ENCODE measurements around the gene COL27A1. TPM values are rescaled to one million over a fixed set of nuclear protein-coding genes. Genes with fewer than 3 reads are reported as not detected.

The COL27A1 gene
- total RNA-seq, 1 donor from 2014 or later: 8.9 TPM

DNA sequence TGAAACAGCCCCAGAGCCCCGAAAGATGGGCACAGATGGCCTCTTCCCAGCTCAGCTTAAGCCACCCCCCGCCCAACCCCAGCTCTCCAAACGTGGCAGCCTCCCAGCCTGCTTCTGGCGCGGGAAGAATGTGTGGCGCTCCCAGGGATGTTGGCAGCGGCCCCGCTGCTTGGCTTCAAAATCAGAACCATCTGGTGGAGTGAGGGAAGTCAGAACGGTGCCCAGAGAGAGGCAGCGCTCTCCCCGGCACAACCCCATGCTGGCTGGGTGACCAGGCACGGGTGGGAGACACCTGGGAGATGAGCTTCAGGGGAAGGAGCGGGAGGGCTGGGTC, 94.9 kb downstream of the COL27A1 start:
- peaks cover 0 to 4% (median 0%) of the 10 kb centered on the region in 3 donors for H3K27me3 ChIP-seq (ENCODE audit: control insufficient read depth in 3 of 3, insufficient read depth in 3 of 3, low read length in 3 of 3)
- H3K36me3 ChIP-seq (ENCODE audit: control insufficient read depth in 3 of 3, insufficient read depth in 3 of 3, low read length in 3 of 3): no peaks in the 10 kb centered on the region
- no peaks in the 10 kb centered on the region for H3K9me3 ChIP-seq (ENCODE audit: control insufficient read depth in 3 of 3, low read length in 3 of 3)
- peak overlapping the region; percentile 42 for H3K27ac ChIP-seq (ENCODE audit: low read depth, low read length)
- peak overlapping the region; percentile 26 to 52 (median 27) for H3K4me3 ChIP-seq (ENCODE audit: low read length in 3 of 3)
- peaks cover 34 to 39% (median 39%) of the 10 kb centered on the region in 3 donors for H3K4me1 ChIP-seq (ENCODE audit: control insufficient read depth in 3 of 3, insufficient read depth in 3 of 3, low read length in 3 of 3)
- peak overlapping the region in 2 of 3 donors; percentile 57 to 68 for H3K9ac ChIP-seq (ENCODE audit: low read depth in 1 of 3, low read length in 3 of 3)

DNA sequence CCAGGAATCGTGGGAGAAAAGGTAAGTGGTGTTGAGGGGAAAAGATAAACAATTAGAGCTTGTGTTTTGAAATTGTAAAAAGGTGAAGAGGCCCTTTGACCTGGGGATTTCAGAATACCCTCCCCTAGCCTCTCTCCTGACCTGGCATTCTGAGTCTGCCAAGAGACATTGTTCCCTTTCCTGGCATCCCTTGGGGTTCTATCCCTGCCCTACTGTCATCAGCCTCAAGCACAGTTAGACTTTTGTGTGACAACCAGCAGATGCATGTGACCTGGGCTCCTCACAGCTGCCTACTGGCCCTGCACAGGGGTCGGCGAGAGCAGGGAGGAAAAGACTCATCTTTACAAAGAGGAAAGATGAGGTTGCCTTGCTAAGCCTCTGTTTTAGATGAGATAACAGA, 95.3 kb downstream of the COL27A1 start:
- Histone ChIP-seq H3K27me3 (ENCODE audit: control insufficient read depth in 3 of 3, insufficient read depth in 3 of 3, low read length in 3 of 3) (peaks cover 0 to 4% (median 0%) of the 10 kb centered on the region in 3 donors), H3K4me1 (ENCODE audit: control insufficient read depth in 3 of 3, insufficient read depth in 3 of 3, low read length in 3 of 3) (peaks cover 34 to 39% (median 39%) of the 10 kb centered on the region in 3 donors), H3K27ac (ENCODE audit: low read depth, low read length) (peak overlapping the region; percentile 42), H3K9me3 (ENCODE audit: control insufficient read depth in 3 of 3, low read length in 3 of 3) (no peaks in the 10 kb centered on the region), H3K4me3 (ENCODE audit: low read length in 3 of 3) (peak overlapping the region in 2 of 3 donors; percentile 27 to 52), H3K36me3 (ENCODE audit: control insufficient read depth in 3 of 3, insufficient read depth in 3 of 3, low read length in 3 of 3) (no peaks in the 10 kb centered on the region), H3K9ac (ENCODE audit: low read depth in 1 of 3, low read length in 3 of 3) (peak overlapping the region in 2 of 3 donors; percentile 57 to 68)

DNA sequence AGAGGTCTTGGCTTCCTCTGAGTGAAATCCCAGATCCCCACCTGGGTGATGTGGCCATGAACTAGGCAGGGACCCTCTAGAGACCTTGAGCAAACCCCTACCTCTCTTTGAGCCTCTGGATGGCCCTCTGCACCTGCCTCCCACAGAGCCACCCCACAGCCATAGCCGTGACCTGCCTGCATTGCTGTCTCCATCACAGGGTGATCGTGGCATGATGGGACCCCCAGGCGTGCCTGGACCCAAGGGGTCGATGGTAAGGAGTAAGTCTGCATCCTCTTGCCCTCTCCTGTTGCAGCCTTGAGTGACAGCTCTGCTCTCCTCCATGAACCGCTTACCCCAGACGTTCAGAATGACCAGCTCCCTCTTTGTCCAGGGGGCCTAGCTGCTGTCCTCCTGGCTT, 97.1 kb downstream of the COL27A1 start:
- H3K4me1 ChIP-seq (ENCODE audit: control insufficient read depth in 3 of 3, insufficient read depth in 3 of 3, low read length in 3 of 3): peaks cover 27 to 36% (median 31%) of the 10 kb centered on the region in 3 donors
- no peaks in the 10 kb centered on the region for H3K9me3 ChIP-seq (ENCODE audit: control insufficient read depth in 3 of 3, low read length in 3 of 3)
- no peak overlapping the region for H3K27ac ChIP-seq (ENCODE audit: low read depth, low read length)
- H3K9ac ChIP-seq (ENCODE audit: low read depth in 1 of 3, low read length in 3 of 3): no peak overlapping the region
- no peaks in the 10 kb centered on the region for H3K36me3 ChIP-seq (ENCODE audit: control insufficient read depth in 3 of 3, insufficient read depth in 3 of 3, low read length in 3 of 3)
- H3K4me3 ChIP-seq (ENCODE audit: low read length in 3 of 3): no peak overlapping the region
- peaks cover 0 to 4% (median 0%) of the 10 kb centered on the region in 3 donors for H3K27me3 ChIP-seq (ENCODE audit: control insufficient read depth in 3 of 3, insufficient read depth in 3 of 3, low read length in 3 of 3)

DNA sequence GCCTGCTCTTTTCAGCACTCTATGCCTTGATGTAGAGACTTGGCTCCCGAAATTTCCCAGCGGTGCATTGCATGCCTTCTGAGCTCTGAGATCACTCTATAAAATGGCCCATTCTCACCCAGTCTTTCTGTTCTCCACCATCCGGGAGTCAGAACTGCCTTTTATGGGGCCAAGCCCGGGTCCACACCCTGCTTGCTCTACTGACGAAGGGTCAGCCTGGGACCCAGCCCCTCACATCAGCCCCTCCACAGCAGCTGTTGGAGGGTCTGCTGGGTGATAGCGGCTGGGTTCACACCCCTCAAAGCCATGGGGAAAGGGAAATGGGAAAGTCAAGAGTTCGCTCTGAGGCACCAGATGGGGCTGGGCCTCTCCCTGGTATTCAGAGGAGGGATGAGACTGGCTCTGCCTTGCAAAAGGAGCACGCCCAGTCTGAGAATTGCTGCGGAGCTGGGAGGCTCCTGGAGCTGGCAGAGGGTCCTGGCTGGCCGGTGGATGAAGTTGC, 101.5 kb downstream of the COL27A1 start:
- Histone ChIP-seq H3K4me3 (ENCODE audit: low read length in 3 of 3) (no peak overlapping the region), H3K36me3 (ENCODE audit: control insufficient read depth in 3 of 3, insufficient read depth in 3 of 3, low read length in 3 of 3) (no peaks in the 10 kb centered on the region), H3K9me3 (ENCODE audit: control insufficient read depth in 3 of 3, low read length in 3 of 3) (no peaks in the 10 kb centered on the region), H3K4me1 (ENCODE audit: control insufficient read depth in 3 of 3, insufficient read depth in 3 of 3, low read length in 3 of 3) (peaks cover 0 to 9% (median 7%) of the 10 kb centered on the region in 3 donors), H3K27me3 (ENCODE audit: control insufficient read depth in 3 of 3, insufficient read depth in 3 of 3, low read length in 3 of 3) (peaks cover 0 to 4% (median 0%) of the 10 kb centered on the region in 3 donors), H3K27ac (ENCODE audit: low read depth, low read length) (no peak overlapping the region), H3K9ac (ENCODE audit: low read depth in 1 of 3, low read length in 3 of 3) (no peak overlapping the region)

DNA sequence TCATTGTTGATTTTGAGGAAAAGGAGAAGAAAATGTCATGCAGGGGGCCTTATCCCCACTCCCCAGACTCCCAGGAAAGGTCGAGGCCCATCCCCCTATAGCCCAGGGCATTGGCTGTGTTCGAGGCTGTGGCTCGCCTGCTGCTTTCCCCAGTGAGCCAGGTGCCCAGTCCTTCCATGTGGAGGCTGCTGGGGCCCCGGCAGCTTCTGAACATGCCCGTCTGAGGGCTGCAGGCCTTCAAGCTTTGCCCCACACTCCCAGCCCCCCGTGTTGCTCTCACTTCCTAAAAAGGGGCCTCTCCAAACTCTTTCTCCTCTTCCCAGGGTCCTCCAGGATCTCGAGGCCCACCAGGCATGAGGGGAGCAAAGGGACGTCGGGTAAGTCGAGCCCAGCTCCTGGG, 102.9 kb downstream of the COL27A1 start:
- Histone ChIP-seq H3K27ac (ENCODE audit: low read depth, low read length) (no peak overlapping the region), H3K27me3 (ENCODE audit: control insufficient read depth in 3 of 3, insufficient read depth in 3 of 3, low read length in 3 of 3) (no peaks in the 10 kb centered on the region), H3K9me3 (ENCODE audit: control insufficient read depth in 3 of 3, low read length in 3 of 3) (no peaks in the 10 kb centered on the region), H3K4me3 (ENCODE audit: low read length in 3 of 3) (no peak overlapping the region), H3K4me1 (ENCODE audit: control insufficient read depth in 3 of 3, insufficient read depth in 3 of 3, low read length in 3 of 3) (peaks cover 0 to 13% (median 12%) of the 10 kb centered on the region in 3 donors), H3K9ac (ENCODE audit: low read depth in 1 of 3, low read length in 3 of 3) (no peak overlapping the region), H3K36me3 (ENCODE audit: control insufficient read depth in 3 of 3, insufficient read depth in 3 of 3, low read length in 3 of 3) (no peaks in the 10 kb centered on the region)

DNA sequence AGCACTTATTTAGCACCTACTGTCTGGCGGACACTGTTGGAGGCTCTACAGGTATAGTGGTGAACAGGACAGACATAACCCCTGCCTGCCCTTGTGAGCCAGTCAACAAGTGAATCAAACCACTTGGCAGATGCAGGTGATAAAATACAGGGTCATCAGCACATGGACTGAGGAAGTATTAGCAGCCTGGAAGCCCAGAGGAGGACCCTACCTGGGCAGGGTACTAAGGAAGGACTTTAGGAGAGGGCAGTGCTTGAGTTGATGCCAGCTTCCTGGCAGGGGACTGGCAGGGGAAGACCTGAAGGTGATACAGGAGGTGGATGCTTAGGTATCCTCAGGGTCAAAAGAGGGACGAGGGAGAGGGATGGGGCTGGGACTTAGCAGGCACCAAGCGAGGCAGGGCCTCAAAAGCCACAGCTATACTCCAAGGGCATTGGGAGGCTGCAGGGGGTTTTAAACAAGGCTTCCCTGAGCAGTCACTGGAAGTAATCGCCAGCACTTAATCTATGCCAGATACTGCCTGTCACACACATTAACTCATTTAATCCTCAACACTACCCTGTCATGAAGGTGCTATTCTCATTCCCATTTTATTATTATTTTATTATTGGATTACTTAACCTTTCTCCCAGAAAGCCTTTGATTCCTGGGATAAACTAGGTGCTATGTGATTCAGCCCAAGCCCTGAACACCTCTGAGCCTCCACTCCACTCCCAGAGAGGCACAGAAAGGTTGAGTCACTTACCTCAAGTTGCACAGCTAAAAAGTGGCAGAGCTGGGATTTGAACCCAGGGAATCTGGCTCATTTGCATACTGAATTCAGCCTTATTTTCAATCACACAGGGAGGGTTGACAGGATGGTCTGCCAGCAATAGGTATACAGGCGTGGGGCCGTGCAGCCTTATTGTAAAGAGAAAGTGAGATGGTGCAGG, 103.8 kb downstream of the COL27A1 start:
- Histone ChIP-seq H3K4me1 (ENCODE audit: control insufficient read depth in 3 of 3, insufficient read depth in 3 of 3, low read length in 3 of 3) (peaks cover 0 to 13% (median 12%) of the 10 kb centered on the region in 3 donors), H3K9ac (ENCODE audit: low read depth in 1 of 3, low read length in 3 of 3) (no peak overlapping the region), H3K27ac (ENCODE audit: low read depth, low read length) (no peak overlapping the region), H3K36me3 (ENCODE audit: control insufficient read depth in 3 of 3, insufficient read depth in 3 of 3, low read length in 3 of 3) (no peaks in the 10 kb centered on the region), H3K27me3 (ENCODE audit: control insufficient read depth in 3 of 3, insufficient read depth in 3 of 3, low read length in 3 of 3) (no peaks in the 10 kb centered on the region), H3K4me3 (ENCODE audit: low read length in 3 of 3) (no peak overlapping the region), H3K9me3 (ENCODE audit: control insufficient read depth in 3 of 3, low read length in 3 of 3) (no peaks in the 10 kb centered on the region)

DNA sequence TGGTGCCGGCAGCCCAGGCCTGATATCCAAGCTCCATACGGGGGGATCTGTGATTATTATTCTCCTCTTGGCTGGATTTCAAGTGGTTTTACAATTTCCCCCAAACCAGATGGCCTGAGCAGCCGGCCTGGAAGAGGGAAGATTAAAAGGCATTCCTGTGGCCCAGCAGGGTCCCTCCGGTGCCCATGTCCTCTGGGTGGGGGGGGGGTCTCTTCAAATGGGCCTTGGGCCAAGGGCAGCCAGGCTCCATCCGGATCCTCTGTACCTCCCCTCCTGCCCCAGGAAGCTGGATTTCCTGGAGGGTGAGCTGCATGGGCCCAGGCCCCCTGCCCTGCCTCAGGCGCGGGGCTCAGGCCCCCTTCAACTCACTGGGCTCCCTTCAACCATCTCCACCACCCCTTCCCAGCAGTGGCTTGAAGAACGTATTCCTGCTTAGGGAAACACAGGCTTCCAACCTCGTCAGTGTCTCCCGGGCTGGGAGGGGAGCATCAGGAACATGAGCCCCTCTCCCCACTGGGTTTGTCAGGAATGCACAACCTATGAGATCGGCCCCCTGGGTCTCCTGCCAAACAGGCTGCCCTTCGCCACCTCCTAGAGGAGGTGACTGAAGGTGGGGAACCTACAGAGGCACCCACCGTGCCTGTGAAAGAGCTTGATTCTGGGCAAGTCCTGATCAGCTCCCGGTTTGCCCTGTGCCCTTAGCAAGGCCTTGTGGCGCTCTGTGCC, 104.6 kb downstream of the COL27A1 start:
- no peak overlapping the region for H3K4me3 ChIP-seq (ENCODE audit: low read length in 3 of 3)
- H3K36me3 ChIP-seq (ENCODE audit: control insufficient read depth in 3 of 3, insufficient read depth in 3 of 3, low read length in 3 of 3): no peaks in the 10 kb centered on the region
- H3K9ac ChIP-seq (ENCODE audit: low read depth in 1 of 3, low read length in 3 of 3): no peak overlapping the region
- H3K9me3 ChIP-seq (ENCODE audit: control insufficient read depth in 3 of 3, low read length in 3 of 3): no peaks in the 10 kb centered on the region
- peaks cover 0 to 13% (median 12%) of the 10 kb centered on the region in 3 donors for H3K4me1 ChIP-seq (ENCODE audit: control insufficient read depth in 3 of 3, insufficient read depth in 3 of 3, low read length in 3 of 3)
- H3K27me3 ChIP-seq (ENCODE audit: control insufficient read depth in 3 of 3, insufficient read depth in 3 of 3, low read length in 3 of 3): no peaks in the 10 kb centered on the region
- no peak overlapping the region for H3K27ac ChIP-seq (ENCODE audit: low read depth, low read length)

DNA sequence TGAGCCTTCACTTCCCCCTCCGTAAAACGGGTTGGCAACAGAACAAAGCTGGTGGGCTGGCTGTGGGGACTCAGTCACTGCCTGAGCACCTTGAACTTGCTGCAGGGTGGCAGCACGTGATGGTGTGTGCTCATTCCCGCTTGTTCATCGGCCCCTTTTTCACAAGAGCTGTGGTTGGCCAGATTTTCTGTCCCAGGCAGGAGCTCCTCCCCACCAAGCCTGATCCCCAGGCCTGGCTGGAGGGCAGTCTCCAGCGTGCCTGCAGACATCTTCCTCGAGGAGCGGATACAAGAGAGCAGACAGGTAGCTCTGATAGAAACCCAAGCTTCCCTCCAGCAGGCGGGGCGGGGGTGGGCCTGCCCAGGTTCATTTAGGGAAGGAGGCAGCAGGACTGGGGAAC, 105.7 kb downstream of the COL27A1 start:
- Histone ChIP-seq H3K9me3 (ENCODE audit: control insufficient read depth in 3 of 3, low read length in 3 of 3) (no peaks in the 10 kb centered on the region), H3K9ac (ENCODE audit: low read depth in 1 of 3, low read length in 3 of 3) (peak overlapping the region in 1 of 3 donors; percentile 16), H3K36me3 (ENCODE audit: control insufficient read depth in 3 of 3, insufficient read depth in 3 of 3, low read length in 3 of 3) (no peaks in the 10 kb centered on the region), H3K27ac (ENCODE audit: low read depth, low read length) (no peak overlapping the region), H3K4me1 (ENCODE audit: control insufficient read depth in 3 of 3, insufficient read depth in 3 of 3, low read length in 3 of 3) (peaks cover 0 to 13% (median 12%) of the 10 kb centered on the region in 3 donors), H3K4me3 (ENCODE audit: low read length in 3 of 3) (no peak overlapping the region), H3K27me3 (ENCODE audit: control insufficient read depth in 3 of 3, insufficient read depth in 3 of 3, low read length in 3 of 3) (no peaks in the 10 kb centered on the region)

DNA sequence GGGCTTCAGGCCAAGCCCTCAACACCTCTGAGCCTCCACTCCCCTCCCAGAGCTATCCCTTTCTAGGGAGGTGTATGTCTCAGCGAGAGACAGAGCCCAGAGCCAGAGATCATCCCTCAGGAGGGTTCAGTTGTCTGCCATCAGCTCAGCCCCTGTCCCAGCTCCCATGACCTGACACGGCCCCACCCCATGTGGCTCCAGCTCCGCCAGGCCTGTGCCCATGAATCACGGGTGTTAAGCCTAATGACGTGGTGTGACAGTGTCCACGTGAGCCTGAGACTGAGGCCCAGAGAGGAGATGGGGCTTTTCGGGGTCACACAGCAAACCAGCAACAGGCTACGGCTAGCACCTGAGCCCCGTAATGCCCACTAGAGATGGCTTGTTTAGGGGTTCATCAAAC, 106.7 kb downstream of the COL27A1 start:
- no peaks in the 10 kb centered on the region for H3K9me3 ChIP-seq (ENCODE audit: control insufficient read depth in 3 of 3, low read length in 3 of 3)
- no peak overlapping the region for H3K27ac ChIP-seq (ENCODE audit: low read depth, low read length)
- H3K36me3 ChIP-seq (ENCODE audit: control insufficient read depth in 3 of 3, insufficient read depth in 3 of 3, low read length in 3 of 3): no peaks in the 10 kb centered on the region
- peak overlapping the region in 1 of 3 donors; percentile 40 for H3K9ac ChIP-seq (ENCODE audit: low read depth in 1 of 3, low read length in 3 of 3)
- H3K27me3 ChIP-seq (ENCODE audit: control insufficient read depth in 3 of 3, insufficient read depth in 3 of 3, low read length in 3 of 3): no peaks in the 10 kb centered on the region
- H3K4me1 ChIP-seq (ENCODE audit: control insufficient read depth in 3 of 3, insufficient read depth in 3 of 3, low read length in 3 of 3): peaks cover 0 to 13% (median 12%) of the 10 kb centered on the region in 3 donors
- H3K4me3 ChIP-seq (ENCODE audit: low read length in 3 of 3): no peak overlapping the region

All from skeletal muscle tissue (tissue), 4 donors.